SK-N-SH (cell line): Measurements from ENCODE around the gene HYAL2.

Experiments used
- CTCF ChIP-seq: fragments of 200-600 bp; sonication (generic); IDR thresholded peaks from 2 replicates; pipeline ENCODE4 v1.6.1; 2017; ENCODE audit warnings: antibody characterized with exemption, mild to moderate bottlenecking, moderate library complexity
- ELF1 ChIP-seq: IDR thresholded peaks from 2 replicates; pipeline ENCODE4 v1.4.0; 2012

GRCh38 chr3:50295553-50296431, 26.8 kb downstream of the HYAL2 start:
- TF ChIP-seq ELF1 = no peak
- TF ChIP-seq CTCF = no peak
